ENCODE results near the gene BCKDHA.

DNA sequence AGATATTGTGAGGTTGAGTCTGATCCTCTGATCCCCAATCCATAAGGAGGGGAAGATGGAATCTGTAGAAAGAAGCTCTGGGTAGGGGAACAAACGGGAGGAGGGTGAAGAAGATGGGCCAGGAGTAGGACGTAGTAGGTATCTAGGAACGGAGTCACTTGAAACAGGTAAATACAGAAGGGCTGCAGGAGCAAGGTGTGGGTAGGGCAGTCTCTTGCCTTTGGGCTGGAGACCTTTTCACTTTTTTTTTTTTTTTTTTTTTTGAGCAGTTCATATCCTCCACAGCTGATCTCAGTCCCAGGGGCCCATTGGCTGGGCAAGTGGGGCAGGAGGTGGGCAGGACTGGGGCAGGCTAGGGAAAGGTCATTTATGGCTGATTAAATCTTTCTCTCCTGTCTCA, 1.5 kb downstream of the BCKDHA start:
- no peak for TF ChIP-seq EZH2 (optimal IDR thresholded peaks at IDR 0.05; ENCODE audit: low read depth, low read length)
- TF ChIP-seq, protein P1, sequence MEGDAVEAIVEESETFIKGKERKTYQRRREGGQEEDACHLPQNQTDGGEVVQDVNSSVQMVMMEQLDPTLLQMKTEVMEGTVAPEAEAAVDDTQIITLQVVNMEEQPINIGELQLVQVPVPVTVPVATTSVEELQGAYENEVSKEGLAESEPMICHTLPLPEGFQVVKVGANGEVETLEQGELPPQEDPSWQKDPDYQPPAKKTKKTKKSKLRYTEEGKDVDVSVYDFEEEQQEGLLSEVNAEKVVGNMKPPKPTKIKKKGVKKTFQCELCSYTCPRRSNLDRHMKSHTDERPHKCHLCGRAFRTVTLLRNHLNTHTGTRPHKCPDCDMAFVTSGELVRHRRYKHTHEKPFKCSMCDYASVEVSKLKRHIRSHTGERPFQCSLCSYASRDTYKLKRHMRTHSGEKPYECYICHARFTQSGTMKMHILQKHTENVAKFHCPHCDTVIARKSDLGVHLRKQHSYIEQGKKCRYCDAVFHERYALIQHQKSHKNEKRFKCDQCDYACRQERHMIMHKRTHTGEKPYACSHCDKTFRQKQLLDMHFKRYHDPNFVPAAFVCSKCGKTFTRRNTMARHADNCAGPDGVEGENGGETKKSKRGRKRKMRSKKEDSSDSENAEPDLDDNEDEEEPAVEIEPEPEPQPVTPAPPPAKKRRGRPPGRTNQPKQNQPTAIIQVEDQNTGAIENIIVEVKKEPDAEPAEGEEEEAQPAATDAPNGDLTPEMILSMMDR (IDR thresholded peaks at IDR 0.05; ENCODE audit: low read length): no peak
- no peak for TF ChIP-seq EZH2phosphoT487 (IDR thresholded peaks at IDR 0.05; ENCODE audit: low read length)

Measured in MM.1S (cell line).